HepG2 (cell line): Measurements from ENCODE around the gene DRC7. TPM values are rescaled to one million over a fixed set of nuclear protein-coding genes. Genes with fewer than 3 reads are reported as not detected.

ENCODE experiments used
- ATAC-seq: fragments of 200-7000 bp; cut with Tn5 transposase; 3 replicates; pipeline ENCODE4 v1.9.1; 2020; ENCODE audit warnings: mild to moderate bottlenecking, moderate library complexity
- BruUV-seq: library from RNA; stranded (reverse); fragments of 400-500 nt; replicated peaks from 2 replicates; lab custom pipeline; 2021; lab: Mats Ljungman, UMichigan
- CTCF ChIA-PET: fragments of 300-600 bp; formaldehyde crosslinking; extraction: SDS; loops from one replicate; lab custom pipeline; 2021; ENCODE audit warnings: low total read pairs, inconsistent platforms, low intra/inter-chr PET ratio; lab: Yijun Ruan, JAX
- POLR2A ChIA-PET: fragments of 350-600 bp; sonication (Branson Sonifier 250); formaldehyde crosslinking; loops from one replicate; lab custom pipeline; 2020; ENCODE audit warnings: antibody characterized with exemption, inconsistent platforms; lab: Yijun Ruan, JAX
- DNase-seq: peaks from one replicate; pipeline ENCODE4 v3.0.0-alpha.2; 2015; ENCODE audit warnings: low spot score
- FAIRE-seq: peaks from 3 replicates; lab custom pipeline; 2011; peaks lifted over from hg19 to GRCh38; lab: Jason Lieb, UNC
- H2AFZ ChIP-seq: one replicate; pipeline ENCODE4 v1.6.1; 2011; ENCODE audit warnings: low read length, inconsistent platforms
- H3K27ac ChIP-seq: fragments of 300-600 bp; 3 replicates; pipeline ENCODE4 v1.8.0; 2011; ENCODE audit warnings: mixed run types, mild to moderate bottlenecking, mixed read lengths, low read length, inconsistent platforms; ENCODE audit not compliant: insufficient read depth; ENCODE audit errors: extremely low read length
- H3K27me3 ChIP-seq, 2 experiments: fragments of 200-600 bp in 1 of 2; 2 replicates in 1 of 2; 3 replicates in 1 of 2; pipeline versions ENCODE4 v1.6.0 to v1.8.0; 2011; ENCODE audit warnings: low read length in 2 of 2, mild to moderate bottlenecking in 2 of 2, moderate library complexity in 2 of 2, inconsistent platforms in 1 of 2; ENCODE audit not compliant: insufficient read depth in 2 of 2, control insufficient read depth in 1 of 2
- H3K36me3 ChIP-seq, 2 experiments: fragments of 200-600 bp in 1 of 2; replicated peaks in 1 of 2; 2 replicates in 1 of 2; 3 replicates in 1 of 2; pipeline versions ENCODE4 v1.5.1 to v1.8.0; 2011; ENCODE audit warnings: low read length in 2 of 2, inconsistent platforms in 1 of 2; ENCODE audit not compliant: insufficient read depth in 2 of 2, control insufficient read depth in 1 of 2
- H3K4me1 ChIP-seq: 2 replicates; pipeline ENCODE4 v1.5.1; 2012; ENCODE audit warnings: low read length, inconsistent platforms; ENCODE audit not compliant: insufficient read depth
- H3K4me2 ChIP-seq: 2 replicates; pipeline ENCODE4 v1.6.0; 2011; ENCODE audit warnings: low read depth, low read length, inconsistent platforms
- H3K4me3 ChIP-seq, 3 experiments: fragments of 200-600 bp in 1 of 3; sonication (generic), shearing (Covaris generic) in 1 of 3; replicated peaks in 1 of 3; 2 replicates each; pipeline ENCODE4 v1.5.1; 2011 to 2016; ENCODE audit warnings: low read length in 3 of 3, inconsistent platforms in 2 of 3, low read depth in 2 of 3, mild to moderate bottlenecking in 2 of 3, control low read depth in 1 of 3, mixed read lengths in 1 of 3; ENCODE audit not compliant: insufficient read depth in 1 of 3
- H3K79me2 ChIP-seq: one replicate; pipeline ENCODE4 v1.6.1; 2011; ENCODE audit warnings: low read length, inconsistent platforms; ENCODE audit not compliant: insufficient read depth
- H3K9ac ChIP-seq: 2 replicates; pipeline ENCODE4 v1.6.0; 2011; ENCODE audit warnings: mild to moderate bottlenecking, low read depth, low read length, inconsistent platforms; ENCODE audit not compliant: insufficient read depth
- H3K9me3 ChIP-seq: 2 replicates; pipeline ENCODE4 v1.5.1; 2012; ENCODE audit warnings: mild to moderate bottlenecking, low read length
- H4K20me1 ChIP-seq: 2 replicates; pipeline ENCODE4 v1.6.0; 2011; ENCODE audit warnings: inconsistent platforms, mild to moderate bottlenecking, low read length, moderate library complexity; ENCODE audit not compliant: insufficient read depth
- ARID3A ChIP-seq: IDR thresholded peaks from 2 replicates; pipeline ENCODE4 v1.6.1; 2012; ENCODE audit warnings: low read depth, low read length, improper control_type of control experiment
- E2F2 ChIP-seq: sonication (generic); formaldehyde crosslinking; IDR thresholded peaks from 2 replicates; pipeline ENCODE4 v1.4.0; 2020; ENCODE audit warnings: missing genetic modification reagents, borderline replicate concordance
- HDAC1 ChIP-seq: sonication (generic); formaldehyde crosslinking; IDR thresholded peaks from 2 replicates; pipeline ENCODE4 v1.5.1; 2020; ENCODE audit warnings: mild to moderate bottlenecking, missing genetic modification reagents
- HOXA3 ChIP-seq: sonication (generic); formaldehyde crosslinking; IDR thresholded peaks from 2 replicates; pipeline ENCODE4 v1.5.0; 2020; ENCODE audit warnings: missing genetic modification reagents
- LCORL ChIP-seq, 2 experiments: fragments of 450-650 bp in 1 of 2; sonication (generic) in 1 of 2; formaldehyde crosslinking in 1 of 2; IDR thresholded peaks; 2 replicates each; pipeline versions ENCODE4 v1.5.0 to v1.6.1; 2017 to 2020; ENCODE audit warnings: antibody characterized with exemption in 1 of 2, missing genetic modification reagents in 1 of 2
- PRMT3 ChIP-seq: sonication (generic); formaldehyde crosslinking; IDR thresholded peaks from 2 replicates; pipeline ENCODE4 v1.8.1; 2022; ENCODE audit warnings: low read depth, mild to moderate bottlenecking, moderate library complexity, missing genetic modification reagents, borderline replicate concordance
- ZBTB20 ChIP-seq: sonication (generic); formaldehyde crosslinking; IDR thresholded peaks from 2 replicates; pipeline ENCODE4 v1.8.1; 2023; ENCODE audit warnings: missing genetic modification reagents, low read depth, mild to moderate bottlenecking, borderline replicate concordance
- ZBTB34 ChIP-seq: sonication (generic); formaldehyde crosslinking; IDR thresholded peaks from 2 replicates; pipeline ENCODE4 v1.8.0; 2022; ENCODE audit warnings: mild to moderate bottlenecking, missing genetic modification reagents
- ZFAT ChIP-seq: sonication (generic); formaldehyde crosslinking; conservative IDR thresholded peaks from 2 replicates; pipeline ENCODE4 v1.8.1; 2023; ENCODE audit warnings: missing genetic modification reagents, inconsistent platforms
- ZMYM4 ChIP-seq: sonication (generic); formaldehyde crosslinking; IDR thresholded peaks from 2 replicates; pipeline ENCODE4 v1.8.1; 2023; ENCODE audit warnings: mild to moderate bottlenecking, missing genetic modification reagents
- ZNF160 ChIP-seq: sonication (generic); formaldehyde crosslinking; IDR thresholded peaks from 2 replicates; pipeline ENCODE4 v1.8.0; 2022; ENCODE audit warnings: mild to moderate bottlenecking, inconsistent platforms, missing genetic modification reagents
- ZNF251 ChIP-seq: sonication (generic); formaldehyde crosslinking; IDR thresholded peaks from 2 replicates; pipeline ENCODE4 v1.9.0; 2021; ENCODE audit warnings: mild to moderate bottlenecking, missing genetic modification reagents
- ZNF326 ChIP-seq: sonication (generic); formaldehyde crosslinking; IDR thresholded peaks from 2 replicates; pipeline ENCODE4 v1.4.0; 2020; ENCODE audit warnings: missing genetic modification reagents, borderline replicate concordance
- ZNF430 ChIP-seq: sonication (generic); formaldehyde crosslinking; IDR thresholded peaks from 2 replicates; pipeline ENCODE4 v1.9.0; 2021; ENCODE audit warnings: mild to moderate bottlenecking, missing genetic modification reagents
- WGBS: methylation state at CpG from one replicate; pipeline ENCODE4 v1.1.6; 2017; ENCODE audit warnings: low lambda C conversion rate; 5-methylcytosine and 5-hydroxymethylcytosine counted together
- in situ Hi-C: cut with HindIII; loops from 2 replicates; pipeline ENCODE4 v1.10.0; 2017; ENCODE audit warnings: low pct_unique_long_range_greater_than_20kb; ENCODE audit not compliant: extremely low pct_ligation_motif_present
- intact Hi-C: fragments of 100-400 bp; cut with micrococcal nuclease; formaldehyde crosslinking; loops from one replicate; pipeline ENCODE4 v1.10.0; 2022; ENCODE audit not compliant: unreplicated experiment
- polyA plus RNA-seq, 8 experiments: library from polyadenylated mRNA; depleted of rRNA in 3 of 8; stranded (reverse) in 7 of 8; unstranded in 1 of 8; fragments of >200 nt; fragmentation: Illumina TruSeq in 4 of 8; extraction: Trizol in 4 of 8; gene quantifications; 2 replicates each; pipeline versions ENCODE4 v1.2.1 to v1.2.3, GENCODE V29; 2011 to 2016; ENCODE audit warnings: low read depth in 4 of 8, missing spikeins in 1 of 8, mixed read lengths in 1 of 8; ENCODE audit not compliant: insufficient read depth in 1 of 8
- total RNA-seq, 5 experiments: library from RNA; depleted of rRNA; stranded (reverse); fragments of >200 nt; fragmentation: Illumina TruSeq; extraction: Trizol; gene quantifications; 2 replicates each; pipeline ENCODE4 v1.2.3, GENCODE V29; 2016; ENCODE audit warnings: low read depth in 1 of 5
- TF ChIP-seq, protein P1 (sequence below), 2 experiments: sonication (generic) in 1 of 2; formaldehyde crosslinking in 1 of 2; IDR thresholded peaks; 2 replicates each; pipeline versions ENCODE4 v1.5.1 to v1.6.1; 2011 to 2020; ENCODE audit warnings: borderline replicate concordance in 1 of 2, low read depth in 1 of 2, low read length in 1 of 2, mild to moderate bottlenecking in 1 of 2, missing genetic modification reagents in 1 of 2, moderate library complexity in 1 of 2

DRC7 gene
- total and polyA plus RNA-seq, 2 of the 13 experiments (the other 11 are each of a cell fraction or from before 2014, with no cell fraction given): 2.7 to 3.4 TPM

- intact Hi-C loops (loop anchor here (1.0 kb wide), 6 partner anchors 45 to 86 kb away; partner anchors contain the start of genes DRC7 and KATNB1), in situ Hi-C loops (loop anchor here (5.0 kb wide), 1 partner anchor 47 kb away; no protein-coding TSS in a partner anchor)
- H3K4me3 ChIP-seq: no peak overlapping the region
- H4K20me1 ChIP-seq: no peaks in the 10 kb centered on the region
- peak; percentile 81 for ATAC-seq
- no TSS peak for BruUV-seq
- ChIA-PET CTCF (interaction anchor here (0.6 to 12.3 kb wide), 32 partner anchors 9 to 351 kb away, joined by 3 to 571 read pairs (median 5); partner anchors contain the start of genes ADGRG3, KATNB1 and KIFC3), POLR2A (interaction anchor here (0.5 to 1.2 kb wide), 3 partner anchors 27 to 87 kb away, joined by 3 read pairs; partner anchors contain the start of gene KATNB1)
- FAIRE-seq: peak; percentile 91
- DNase-seq: peak; percentile 83
- no peaks in the 10 kb centered on the region for H3K79me2 ChIP-seq
- no peak overlapping the region for H3K27ac ChIP-seq
- no peaks in the 10 kb centered on the region for H3K36me3 ChIP-seq
- no peak overlapping the region for H3K4me2 ChIP-seq
- H3K9me3 ChIP-seq: no peaks in the 10 kb centered on the region
- H2AFZ ChIP-seq: no peak overlapping the region
- H3K4me1 ChIP-seq: peaks cover 29% of the 10 kb centered on the region
- 71% methylated on average over 9 of the region's 18 CpGs for WGBS
- H3K9ac ChIP-seq: no peak overlapping the region
- H3K27me3 ChIP-seq: no peaks in the 10 kb centered on the region
- TF ChIP-seq ZNF326 (no peak), E2F2 (CRISPR knock-in tag) (peak; percentile 80; the same call in 1 of the 2 replicates), ZBTB34 (CRISPR knock-in tag) (0 out of 2 replicates have a peak, but pooled peaks have one; percentile 60), ZNF251 (CRISPR knock-in tag) (no peak), ZNF160 (CRISPR knock-in tag) (peak; percentile 89; the same call in 1 of the 2 replicates), LCORL (IDR thresholded peaks at IDR 0.05) (no peak), LCORL (CRISPR knock-in tag; IDR thresholded peaks at IDR 0.05) (peak; percentile 77), ZFAT (CRISPR knock-in tag) (no peak), HOXA3 (CRISPR knock-in tag) (peak; percentile 80), ZMYM4 (0 out of 2 replicates have a peak, but pooled peaks have one; percentile 29), ZBTB20 (CRISPR knock-in tag) (no peak; the same call in 1 of the 2 replicates), PRMT3 (CRISPR knock-in tag) (no peak), HDAC1 (CRISPR knock-in tag) (no peak), ZNF430 (CRISPR knock-in tag) (no peak), ARID3A (peak; percentile 87)
- TF ChIP-seq, protein P1, sequence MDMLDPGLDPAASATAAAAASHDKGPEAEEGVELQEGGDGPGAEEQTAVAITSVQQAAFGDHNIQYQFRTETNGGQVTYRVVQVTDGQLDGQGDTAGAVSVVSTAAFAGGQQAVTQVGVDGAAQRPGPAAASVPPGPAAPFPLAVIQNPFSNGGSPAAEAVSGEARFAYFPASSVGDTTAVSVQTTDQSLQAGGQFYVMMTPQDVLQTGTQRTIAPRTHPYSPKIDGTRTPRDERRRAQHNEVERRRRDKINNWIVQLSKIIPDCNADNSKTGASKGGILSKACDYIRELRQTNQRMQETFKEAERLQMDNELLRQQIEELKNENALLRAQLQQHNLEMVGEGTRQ (IDR thresholded peaks at IDR 0.05; ENCODE audit: low read depth, low read length): no peak
- TF ChIP-seq, protein P1 (CRISPR knock-in tag; IDR thresholded peaks at IDR 0.05; ENCODE audit: borderline replicate concordance): no peak
Observed at GRCh38 chr16:57648581-57649442, 45.8 kb upstream of the DRC7 start.
